Inflammatory macrophage treated with lipopolysaccharide for 4 hours (primary cell): ENCODE measurements around the gene CENPP.

Experiments
- DNase-seq: peaks from one replicate; pipeline ENCODE4 v3.0.0-alpha.2; 2020

The CENPP gene

DNA sequence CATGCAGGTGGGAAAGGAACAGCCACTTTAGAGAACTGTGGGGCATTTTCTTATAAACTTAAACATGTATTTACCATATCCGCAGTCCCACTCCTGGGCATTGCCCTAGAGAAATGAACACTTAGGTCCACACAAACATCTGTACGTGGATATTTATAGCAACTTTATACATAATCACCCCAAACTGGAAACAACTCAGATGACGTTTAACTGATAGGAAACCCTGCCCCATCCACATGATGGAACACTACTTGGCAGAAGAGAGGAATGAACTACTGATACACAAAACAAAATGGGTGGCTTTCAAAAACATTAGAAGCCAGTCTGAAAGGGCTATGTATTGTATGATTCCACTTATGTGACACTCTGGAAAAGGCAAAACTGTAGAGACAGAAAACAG is 187.6 kb downstream of the CENPP start:
- DNase-seq, result no peak

DNA sequence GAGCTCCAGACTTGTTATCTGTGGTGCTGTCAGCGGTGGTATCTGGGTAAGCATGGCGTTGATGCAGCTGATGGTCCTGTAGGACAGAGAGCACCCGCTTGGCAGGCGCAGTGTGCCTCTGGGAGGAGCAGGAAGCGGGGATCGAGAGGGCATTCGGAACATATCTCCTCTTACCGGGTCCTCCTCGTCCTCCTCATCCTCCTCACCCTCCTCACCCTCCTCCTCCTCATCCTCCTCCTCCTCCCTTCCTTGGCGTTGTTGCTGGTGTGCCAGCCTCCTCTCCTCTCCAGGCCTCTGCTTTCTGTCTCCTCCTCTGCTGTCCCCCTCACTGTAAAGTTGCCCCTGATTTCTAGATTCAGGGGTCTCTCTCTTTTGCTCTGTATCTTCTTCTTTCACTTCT is 188.9 kb downstream of the CENPP start:
- no peak for DNase-seq

DNA sequence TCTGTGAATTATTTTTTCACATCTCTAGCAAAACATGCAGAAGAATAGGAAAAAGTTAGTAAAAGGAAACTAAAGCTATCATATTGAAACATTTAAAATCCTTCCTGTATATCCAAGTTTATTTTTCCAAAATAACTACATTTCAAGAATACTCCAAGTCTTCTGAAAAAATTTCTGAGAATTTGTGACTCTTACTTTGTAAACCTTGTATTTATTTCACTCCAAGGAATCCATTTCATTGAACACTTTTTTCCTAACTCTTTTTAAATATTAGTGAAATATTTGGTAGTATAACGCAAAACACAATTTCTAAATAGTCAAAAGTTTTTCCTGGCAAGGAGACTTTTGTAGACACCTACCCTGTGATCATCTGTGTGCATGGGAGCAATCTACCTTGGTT is 190.8 kb downstream of the CENPP start:
- DNase-seq, result no peak

DNA sequence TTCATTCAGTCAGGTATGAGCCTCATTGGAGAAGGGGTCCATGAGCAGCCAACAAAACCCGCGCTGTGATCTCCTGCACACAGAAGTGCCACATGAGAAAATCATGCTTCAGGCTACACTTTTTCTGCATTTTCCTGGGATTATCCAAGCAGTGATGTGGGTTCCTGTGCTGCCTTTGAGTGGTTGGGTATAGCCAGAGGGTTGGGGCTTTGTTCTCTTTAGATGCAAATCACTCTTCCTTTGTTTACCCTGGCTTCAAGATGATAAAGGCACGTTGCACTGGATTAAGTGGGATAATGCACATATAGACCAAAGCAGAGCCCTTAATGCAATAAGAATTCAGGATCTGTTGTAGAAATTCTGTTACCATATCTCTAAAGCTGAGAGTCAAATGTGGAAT is 191.3 kb downstream of the CENPP start:
- no peak for DNase-seq

DNA sequence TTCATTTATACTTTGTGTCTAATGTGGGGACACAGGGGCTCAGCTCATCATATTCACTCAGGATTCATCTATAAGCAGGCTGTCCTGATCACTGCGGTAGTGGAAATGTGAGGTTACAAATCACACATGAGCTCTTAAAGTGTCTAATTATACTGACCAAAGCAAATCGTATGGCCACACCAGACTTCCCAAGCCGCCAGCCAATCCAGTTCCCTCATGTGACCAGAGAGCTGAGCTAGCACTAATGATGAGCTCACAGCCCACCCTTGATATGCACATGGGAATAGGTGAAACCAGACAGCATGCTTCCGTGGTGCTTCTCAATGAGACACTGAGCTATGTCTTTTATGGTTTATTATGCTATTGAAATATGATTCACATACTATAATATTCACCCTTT is 192.4 kb downstream of the CENPP start:
- DNase-seq, result no peak

DNA sequence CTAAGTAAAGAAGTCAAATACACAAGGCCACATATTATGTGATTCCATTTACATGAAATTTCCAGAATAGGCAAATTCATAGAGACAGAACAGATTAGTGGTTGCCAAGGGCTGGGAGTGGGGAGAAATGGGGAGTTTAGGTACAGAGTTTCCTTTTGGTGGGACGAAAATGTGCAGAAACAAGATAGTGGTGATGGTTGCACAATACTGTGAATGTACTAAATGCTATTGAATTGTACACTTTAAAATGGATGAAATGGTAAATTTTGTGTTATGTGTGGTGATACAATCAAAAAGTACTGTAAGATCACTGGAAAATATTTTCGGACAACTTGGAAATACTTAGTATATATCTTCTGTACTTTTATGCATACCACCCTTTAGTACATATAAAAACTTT is 195.1 kb downstream of the CENPP start:
- DNase-seq, result no peak

DNA sequence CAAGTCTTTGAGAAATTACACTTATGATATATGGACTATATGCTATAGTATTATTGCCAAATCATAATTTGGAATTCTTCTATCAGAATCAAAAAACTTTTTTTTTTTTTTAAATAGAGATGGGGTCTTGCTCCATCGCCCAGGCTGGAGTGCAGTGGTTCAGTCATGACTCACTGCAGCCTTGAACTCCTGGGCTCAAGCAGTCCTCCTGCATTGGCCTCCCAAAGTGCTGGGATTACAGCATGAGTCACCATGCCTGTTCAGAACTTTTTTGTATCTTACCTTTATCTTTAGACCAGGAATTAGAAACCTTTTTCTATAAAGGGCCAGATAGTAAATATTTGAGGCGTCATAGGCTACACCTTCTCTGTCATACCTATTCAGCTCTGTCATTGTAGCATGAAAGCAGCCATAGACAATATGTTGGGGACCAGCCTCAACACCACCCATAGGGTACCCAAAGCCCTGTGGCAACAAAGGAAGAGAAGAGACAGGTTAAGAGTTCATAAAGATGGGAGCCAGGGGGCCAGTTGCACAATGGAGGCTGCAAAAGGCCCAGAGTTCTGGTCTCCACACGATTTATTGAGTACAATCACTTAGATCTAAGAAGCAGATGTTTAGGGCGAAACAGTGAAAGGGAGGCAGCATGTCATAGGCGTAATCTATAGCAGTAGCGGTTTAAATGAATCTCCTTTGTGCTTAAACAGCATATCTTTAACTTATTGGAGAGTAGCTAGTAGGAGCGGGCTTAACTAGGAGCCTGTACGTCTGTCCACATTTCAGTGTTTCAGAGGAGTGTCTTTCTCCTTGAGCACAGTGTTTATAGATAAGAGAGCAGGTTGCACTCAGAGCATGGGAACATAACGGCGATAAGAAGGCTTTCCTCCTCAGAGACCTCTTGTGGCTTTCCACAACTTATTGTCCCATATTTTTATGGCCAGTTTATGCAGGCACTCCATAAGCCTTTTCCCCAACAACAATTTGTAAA is 197.5 kb downstream of the CENPP start:
- no peak for DNase-seq

DNA sequence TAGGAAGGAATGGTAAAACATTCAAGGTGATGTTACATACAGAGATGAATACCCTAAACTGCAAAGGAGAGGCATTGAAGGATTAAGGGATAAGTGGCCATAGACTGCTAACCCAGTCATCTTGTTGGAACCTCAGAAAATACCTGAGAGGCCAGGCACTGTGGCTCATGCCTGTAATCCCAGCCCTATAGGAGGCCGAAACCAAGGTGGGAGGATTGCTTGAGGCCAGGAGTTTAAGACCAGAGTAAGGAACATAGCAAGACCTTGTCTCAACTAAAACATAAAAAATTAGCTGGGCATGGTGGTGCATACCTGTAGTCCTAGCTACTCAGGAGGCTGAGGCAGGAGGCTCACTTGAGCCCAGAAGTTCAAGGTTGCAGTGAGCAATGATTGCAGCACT is 199.1 kb downstream of the CENPP start:
- no peak for DNase-seq

DNA sequence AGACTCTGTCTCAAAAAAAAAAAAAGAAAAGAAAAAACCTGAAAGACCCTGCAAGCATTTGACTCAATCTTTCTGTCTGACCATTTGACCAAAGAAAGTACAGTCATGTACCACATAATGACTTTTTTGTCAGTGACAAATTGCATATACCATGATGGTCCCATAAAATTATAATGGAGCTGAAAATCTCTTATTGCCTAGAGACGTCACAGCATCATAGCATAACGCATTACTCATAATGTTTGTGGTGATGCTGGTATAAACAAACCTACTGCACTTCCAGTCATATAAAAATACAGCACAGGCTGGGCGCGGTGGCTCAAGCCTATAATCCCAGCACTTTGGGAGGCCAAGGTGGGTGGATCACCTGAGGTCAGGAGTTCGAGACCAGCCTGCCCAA is 199.6 kb downstream of the CENPP start:
- DNase-seq, result no peak

DNA sequence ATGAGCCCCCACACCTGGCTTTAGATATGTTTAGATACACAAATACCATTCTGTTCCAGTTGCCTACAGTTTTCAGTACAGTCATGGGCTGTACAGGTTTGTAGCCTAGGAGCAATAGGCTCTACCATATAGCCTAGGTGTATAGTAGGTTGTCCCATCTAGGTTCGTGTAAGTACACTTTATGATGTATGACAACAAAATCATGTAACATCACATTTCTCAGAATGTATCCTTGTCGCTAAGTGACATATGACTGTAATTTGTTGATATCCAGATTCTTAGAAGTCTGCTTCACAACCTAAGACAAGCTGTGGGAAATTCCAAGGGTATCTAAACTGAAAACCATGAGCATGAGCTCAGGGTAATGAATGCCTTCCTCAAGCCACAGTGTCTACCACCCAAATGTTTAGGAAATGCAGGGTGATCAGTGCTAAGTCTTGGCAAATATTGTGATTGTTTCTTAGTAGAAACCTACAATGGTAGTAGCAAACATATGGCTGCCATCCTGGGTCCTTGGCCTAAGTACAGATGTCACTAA is 201.6 kb downstream of the CENPP start:
- DNase-seq, result no peak

DNA sequence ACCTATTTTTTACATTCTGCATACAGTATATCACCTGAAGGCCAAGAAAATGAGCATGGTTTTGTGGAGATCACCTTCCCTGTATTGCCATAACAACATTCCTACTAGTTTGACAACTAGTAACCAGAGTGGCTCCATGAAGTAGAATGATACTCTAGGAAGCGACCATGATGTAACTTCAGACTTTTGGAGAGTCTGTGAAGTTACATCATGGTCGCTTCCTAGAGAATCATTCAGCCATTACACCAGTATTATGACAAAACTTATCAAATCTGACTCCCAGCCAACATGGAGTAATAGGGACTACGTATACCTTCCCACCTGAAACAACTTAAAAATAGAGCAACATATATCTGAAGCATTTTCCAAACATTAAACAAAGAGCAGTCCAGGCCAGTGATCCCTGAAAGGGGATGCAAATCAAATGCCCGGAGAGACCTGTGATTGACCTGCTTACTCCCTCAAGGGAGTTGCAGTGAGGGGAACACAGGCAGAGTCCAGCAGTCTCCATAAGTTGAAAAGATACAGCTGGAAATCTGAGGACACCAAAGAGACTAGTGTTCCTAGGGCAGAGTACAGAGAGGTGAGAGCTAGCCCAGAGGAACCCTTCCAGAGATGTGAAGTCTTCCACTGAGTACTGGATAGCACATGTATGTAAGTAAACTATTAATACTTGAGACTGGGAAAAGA is 202.2 kb downstream of the CENPP start:
- no peak for DNase-seq

DNA sequence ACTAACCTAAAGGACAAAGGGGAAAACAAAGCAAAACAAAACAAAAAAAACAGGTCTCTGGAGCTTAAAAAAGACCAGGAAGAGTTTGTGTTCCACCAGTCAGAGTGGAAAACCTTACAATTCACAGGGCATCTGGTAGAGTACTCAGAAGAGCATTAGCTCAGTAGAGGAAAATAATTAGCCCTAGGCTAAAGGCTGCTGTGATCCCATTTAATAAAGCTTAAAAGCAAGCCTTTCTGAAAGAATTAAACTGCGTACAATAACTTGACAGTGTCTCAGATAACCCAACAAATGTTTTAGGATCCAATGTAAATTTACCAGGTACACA is 202.7 kb downstream of the CENPP start:
- no peak for DNase-seq

DNA sequence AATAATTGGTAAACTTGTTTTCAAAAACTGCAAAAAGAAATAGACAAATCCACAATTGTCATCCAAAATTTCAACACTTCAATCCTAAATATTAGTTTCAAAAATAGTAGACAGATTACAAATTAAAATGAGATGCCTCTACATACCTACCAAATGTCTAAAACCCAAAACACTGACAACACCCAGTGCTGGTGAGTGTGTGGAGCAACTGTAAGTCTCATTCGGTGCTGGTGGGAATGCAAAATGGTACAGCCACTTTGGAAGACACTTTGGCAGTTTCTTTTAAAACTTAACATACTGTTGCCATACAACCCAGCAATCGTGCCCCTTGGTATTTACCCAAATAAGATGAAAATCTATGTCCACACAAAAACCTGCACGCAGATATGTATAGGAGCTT is 203.4 kb downstream of the CENPP start:
- DNase-seq, result no peak

DNA sequence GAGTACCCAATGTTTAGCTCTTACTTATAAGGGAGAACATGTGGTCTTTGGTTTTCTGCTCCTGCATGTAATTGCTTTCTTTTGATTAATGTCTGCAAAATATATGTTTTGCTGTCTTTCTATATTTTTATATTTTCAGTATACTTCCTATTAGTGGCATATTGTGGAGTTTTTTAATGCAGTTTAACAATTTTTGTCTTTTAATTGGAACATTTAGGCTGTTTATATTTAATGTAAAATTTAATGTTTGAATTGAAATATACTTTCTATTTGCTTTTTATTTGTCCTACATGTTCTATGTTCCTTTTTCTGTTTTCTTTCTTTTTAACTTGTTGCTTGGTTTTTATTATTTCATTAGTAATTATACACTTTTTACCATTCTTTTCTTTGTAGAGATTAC is 205.1 kb downstream of the CENPP start:
- DNase-seq, result no peak

DNA sequence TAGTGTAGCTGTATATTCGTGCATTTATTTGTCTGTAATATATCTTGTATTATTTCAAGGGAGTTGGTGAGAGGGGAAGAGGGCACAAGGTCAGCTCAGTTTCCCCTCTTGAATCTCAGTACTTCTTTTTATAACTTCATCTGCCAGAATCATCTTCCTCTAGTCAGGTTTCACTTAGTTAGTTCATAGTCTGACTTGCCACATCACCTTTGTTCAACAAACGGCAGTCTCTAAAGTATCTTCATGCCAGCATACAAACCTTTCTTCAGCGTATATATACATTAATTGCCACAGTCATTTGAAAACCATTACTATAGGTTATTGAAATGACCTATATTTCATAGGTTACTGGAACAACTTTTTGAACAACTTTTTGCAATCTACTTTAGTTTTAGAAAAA is 208.5 kb downstream of the CENPP start:
- DNase-seq, result peak; percentile 42

DNA sequence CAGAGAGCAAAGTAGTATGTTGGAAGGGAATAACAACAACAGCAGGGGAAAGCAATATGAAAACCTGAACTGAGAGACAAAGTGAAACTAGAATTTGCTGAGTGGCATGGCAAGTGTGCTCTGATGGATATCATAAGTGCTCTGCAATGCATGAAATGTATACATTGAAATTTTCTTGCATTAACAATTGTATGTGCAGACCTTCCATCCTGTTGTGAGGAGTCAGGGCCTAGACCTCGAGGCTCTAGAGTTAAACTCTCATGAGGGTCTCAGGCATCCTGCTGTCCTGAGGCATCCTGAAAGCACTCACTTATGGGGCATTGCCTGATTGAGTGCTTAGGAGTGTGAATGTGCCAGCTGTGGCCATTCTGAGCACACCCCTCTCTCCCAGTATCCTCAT is 208.9 kb downstream of the CENPP start:
- peak; percentile 28 for DNase-seq

DNA sequence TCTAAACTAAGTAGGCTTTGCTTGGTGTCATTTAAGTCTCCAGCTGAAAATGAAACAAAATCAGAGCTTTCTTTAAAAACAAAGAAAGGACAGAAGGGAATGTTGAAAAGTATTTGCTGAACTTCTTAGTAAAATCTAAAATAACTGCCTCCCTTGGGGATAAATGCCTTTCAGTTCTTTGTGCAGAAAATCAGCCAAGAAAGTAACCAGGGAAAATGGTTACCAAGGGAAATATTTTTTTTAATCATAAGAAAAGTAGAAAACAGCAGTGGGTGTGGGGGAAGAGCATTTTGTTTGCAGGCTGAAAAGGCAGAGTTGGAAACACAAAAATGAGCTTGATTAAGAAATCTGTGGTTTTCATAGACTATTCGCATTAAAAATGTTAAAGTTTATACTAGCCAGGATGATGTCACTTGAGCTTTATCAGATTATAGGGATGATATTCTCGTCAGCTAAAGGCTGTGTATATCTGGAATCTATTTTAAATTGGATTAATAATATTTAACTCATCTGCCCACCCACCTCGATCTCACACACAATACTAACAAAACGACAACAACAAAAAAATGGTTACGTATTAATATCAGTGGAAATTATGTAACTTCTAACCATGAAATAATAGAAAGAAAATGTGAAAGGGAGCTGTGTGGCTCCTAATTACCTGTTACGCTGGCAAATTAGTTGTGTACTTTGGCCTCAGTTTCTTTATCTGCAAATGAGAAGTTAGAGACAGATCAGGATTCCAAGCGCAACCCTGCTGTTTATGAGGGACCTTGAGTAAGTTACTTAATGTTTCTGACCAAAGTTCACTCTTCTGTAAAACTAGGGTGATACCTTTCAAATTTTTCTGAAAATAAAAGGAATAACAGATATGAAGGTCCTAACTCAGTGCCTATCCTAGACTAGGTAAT is 210.4 kb downstream of the CENPP start, which contains the start of gene ECM2:
ECM2 (minus strand) TSS at position 51 of the 911 bp plus-strand sequence. CDS start 13,124 bp downstream, outside the sequence.
- DNase-seq, result no peak

DNA sequence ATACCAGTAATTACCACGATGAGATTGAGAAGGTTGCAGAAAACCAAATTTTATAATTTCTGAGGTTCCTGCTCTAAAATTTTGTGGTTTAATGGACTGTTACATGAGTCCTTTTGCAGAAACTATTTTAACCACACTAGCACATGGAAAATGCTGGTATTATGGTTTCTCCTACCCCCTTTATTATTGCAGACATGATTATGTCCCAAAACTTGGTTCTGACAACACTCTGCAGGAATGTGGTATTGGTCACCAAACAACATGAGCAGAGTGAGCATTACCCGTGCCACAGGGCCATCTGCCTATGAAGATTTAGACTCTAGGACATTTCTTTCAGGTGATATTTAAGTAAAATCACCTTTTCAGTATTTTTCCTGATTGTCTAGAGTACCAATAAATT is 212.8 kb downstream of the CENPP start:
- no peak for DNase-seq

DNA sequence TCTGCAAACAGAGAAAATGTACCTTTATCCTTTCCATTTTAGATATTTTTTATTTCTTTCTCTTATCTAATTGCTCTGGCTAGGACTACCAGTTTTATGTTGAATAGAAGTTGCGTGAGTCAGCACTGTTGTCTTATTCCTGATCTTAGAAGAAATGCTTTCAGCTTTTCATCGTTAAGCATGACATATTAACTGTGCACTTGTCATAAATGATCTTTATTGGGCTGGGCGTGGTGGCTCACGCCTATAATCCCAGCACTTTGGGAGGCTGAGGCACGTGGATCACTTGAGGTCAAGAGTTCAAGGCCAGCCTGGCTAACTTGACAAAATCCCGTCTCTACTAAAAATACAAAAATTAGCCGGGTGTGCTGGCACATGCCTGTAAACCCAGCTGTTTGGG is 218.2 kb downstream of the CENPP start:
- no peak for DNase-seq

DNA sequence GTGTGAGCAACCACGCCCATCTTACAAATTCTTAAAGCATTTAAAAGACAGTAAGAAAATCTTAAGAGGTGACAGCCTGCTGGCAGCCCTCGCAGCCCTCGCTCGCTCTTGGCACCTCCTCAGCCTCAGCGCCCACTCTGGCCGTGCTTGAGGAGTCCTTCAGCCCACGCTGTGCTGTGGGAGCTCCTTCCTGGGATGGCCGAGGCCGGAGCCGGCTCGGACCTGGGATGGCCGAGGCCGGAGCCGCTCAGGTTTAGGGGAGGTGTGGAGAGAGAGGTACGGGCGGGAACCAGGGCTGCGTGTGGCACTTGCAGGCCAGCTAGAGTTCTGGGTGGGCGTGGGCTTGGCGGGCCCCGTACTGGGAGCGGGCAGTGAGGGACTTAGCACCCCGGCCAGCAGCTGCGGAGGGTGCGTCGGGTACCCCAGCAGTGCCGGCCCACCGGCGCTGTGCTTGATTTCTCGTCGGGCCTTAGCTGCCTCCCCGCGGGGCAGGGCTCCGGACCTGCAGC is 219.3 kb downstream of the CENPP start:
- DNase-seq, result no peak

DNA sequence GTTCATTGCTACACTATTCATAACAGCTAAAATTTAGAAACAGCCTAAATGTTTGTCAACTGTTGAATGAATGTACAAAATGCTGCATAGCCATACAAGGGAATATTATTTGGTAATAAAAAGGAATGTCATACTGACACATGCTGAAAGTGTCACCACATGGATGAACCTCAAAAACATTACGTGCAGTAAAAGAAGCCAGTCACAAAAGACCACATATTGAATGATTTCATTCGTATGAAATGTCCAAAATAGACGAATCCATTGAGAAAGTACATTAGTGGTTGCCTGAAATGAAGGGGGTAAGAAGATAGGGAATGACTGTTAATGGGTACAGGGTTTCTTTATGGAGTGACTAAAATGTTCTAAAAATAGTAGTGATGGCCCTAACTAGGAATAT is 221.6 kb downstream of the CENPP start:
- DNase-seq, result no peak

DNA sequence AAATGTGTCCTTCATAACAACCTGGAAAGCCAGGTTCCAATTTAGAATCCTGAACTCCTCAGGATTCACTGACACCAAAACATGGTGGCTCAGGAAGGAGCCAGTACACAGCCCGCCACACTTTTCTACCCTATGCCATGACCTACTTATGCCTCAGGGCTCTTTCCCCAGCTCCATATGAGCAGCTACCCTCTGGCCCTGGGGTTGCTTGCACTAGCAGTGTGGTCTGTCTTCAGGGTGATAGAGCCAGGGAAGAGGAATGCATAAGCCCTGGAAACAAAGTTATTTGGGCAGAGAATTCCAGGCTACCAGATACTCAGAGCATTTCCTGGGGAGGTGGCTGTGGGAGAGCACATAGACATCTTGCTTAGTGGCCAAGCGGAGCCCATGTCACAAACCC is 225.0 kb downstream of the CENPP start:
- no peak for DNase-seq
